Measurements from ENCODE around the gene GSK3B.

- TF ChIP-seq CTCF (optimal IDR thresholded peaks at IDR 0.05 in 1 of 3, IDR thresholded peaks at IDR 0.05 in 1 of 3, conservative IDR thresholded peaks at IDR 0.05 in 1 of 3; ENCODE audit: extremely low read depth in 1 of 3, insufficient read depth in 2 of 3, low read length in 3 of 3) (no peak), EZH2 (IDR thresholded peaks at IDR 0.05; ENCODE audit: low read length) (no peak)
Observed at GRCh38 chr3:120057626-120058025, 36.6 kb downstream of the GSK3B start.
